Rectal smooth muscle tissue (tissue), 1 donor: Measurements from ENCODE around the gene CCDC148.
"Not testable (repeated sequence)": the region's sequence is repeated elsewhere in the genome, so short reads cannot be mapped to it uniquely, and the experiment has no call there.

ENCODE experiments used
- H3K27ac ChIP-seq: one replicate; pipeline ENCODE4 v1.7.0; 2013; ENCODE audit warnings: low read depth, low read length, inconsistent platforms
- H3K27me3 ChIP-seq: one replicate; pipeline ENCODE4 v1.7.0; 2013; ENCODE audit warnings: low read length; ENCODE audit not compliant: control insufficient read depth, insufficient read depth
- H3K36me3 ChIP-seq: one replicate; pipeline ENCODE4 v1.7.0; 2013; ENCODE audit warnings: low read length; ENCODE audit not compliant: control insufficient read depth, insufficient read depth
- H3K4me1 ChIP-seq: one replicate; pipeline ENCODE4 v1.7.0; 2013; ENCODE audit warnings: low read length; ENCODE audit not compliant: control insufficient read depth, insufficient read depth
- H3K4me3 ChIP-seq: one replicate; pipeline ENCODE4 v1.7.0; 2013; ENCODE audit warnings: low read length
- H3K9ac ChIP-seq: one replicate; pipeline ENCODE4 v1.7.0; 2013; ENCODE audit warnings: low read length

The CCDC148 gene

DNA sequence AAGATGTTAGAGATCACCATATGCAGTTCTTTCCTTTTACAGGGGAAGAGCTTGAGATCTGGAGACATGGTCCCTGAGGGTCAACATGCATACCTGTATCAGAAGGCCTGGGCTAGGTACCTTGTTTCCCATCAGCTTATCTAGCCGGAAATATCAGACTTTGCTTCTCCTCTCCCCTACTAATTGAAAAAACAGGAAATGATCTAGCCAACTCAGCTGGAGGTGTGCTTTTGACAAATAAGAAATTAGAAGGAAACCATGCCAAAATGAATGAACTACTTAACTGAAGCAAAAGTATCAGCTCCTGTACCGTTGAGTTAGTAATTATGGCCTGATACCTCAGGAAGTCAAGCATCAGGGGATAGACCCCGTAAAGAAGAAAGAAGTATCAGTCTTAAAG lies 20.6 kb upstream of the CCDC148 start:
- Histone ChIP-seq H3K27ac (no peak overlapping the region), H3K9ac (no peak overlapping the region), H3K4me3 (no peak overlapping the region), H3K4me1 (peaks cover 3% of the 10 kb centered on the region), H3K27me3 (no peaks in the 10 kb centered on the region), H3K36me3 (no peaks in the 10 kb centered on the region)

DNA sequence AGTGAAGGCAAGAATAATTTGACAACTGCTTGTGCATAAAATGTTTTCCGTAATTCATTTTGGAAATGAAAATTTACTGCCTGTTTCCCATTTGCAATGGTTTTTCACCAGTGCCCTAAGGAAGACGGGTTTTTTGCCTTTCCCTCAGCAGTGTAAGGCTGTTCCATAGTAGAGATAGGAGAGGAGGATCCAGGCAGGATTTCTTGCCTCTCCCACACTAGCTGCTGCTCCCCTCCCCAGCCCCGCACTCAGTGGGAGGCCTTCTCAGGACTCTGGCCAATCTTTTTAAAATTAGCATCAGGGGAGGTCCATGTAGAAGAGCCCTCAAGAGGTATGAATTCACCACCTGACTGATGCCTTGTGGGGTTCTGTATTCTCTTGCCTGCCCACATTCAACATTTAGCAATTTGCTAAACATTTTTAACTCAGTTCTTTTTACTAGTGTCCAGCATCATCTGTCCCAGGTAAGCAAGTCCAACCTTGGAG lies 18.0 kb upstream of the CCDC148 start:
- H3K36me3 ChIP-seq, H3K4me3 ChIP-seq, H3K27me3 ChIP-seq, H3K4me1 ChIP-seq, H3K27ac ChIP-seq, H3K9ac ChIP-seq: not testable (repeated sequence)

DNA sequence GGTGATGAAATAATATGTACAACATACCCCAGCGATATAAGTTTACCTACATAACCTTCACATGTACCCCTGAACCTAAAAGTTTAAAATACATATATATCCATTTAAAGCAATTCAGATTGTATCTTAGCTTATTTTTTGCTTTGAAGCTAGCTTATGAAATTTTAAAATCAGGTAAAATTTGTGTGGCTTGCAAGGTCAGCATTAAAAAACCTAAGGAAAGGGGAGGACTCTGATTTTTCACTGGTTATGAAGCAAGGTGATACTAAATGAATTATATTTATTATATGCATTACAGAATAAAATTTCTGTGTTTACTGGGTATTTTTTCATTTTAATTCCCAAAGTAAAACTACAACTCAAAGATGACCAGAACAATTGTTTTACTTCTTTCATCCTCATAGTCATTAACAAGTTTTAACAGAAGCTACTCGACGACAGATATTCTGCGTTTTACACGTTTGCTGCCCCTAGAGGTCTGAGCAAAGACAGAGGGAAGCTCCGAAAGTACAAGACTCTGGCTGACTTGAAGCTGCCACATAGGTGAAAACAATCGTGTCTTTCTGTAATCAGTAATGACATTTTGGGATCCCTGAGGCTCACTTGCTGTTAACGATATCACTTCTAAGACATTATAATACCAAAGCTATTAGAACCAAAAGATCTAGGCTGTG lies 17.3 kb upstream of the CCDC148 start:
- Histone ChIP-seq H3K9ac (no peak overlapping the region), H3K36me3 (no peaks in the 10 kb centered on the region), H3K4me3 (no peak overlapping the region), H3K4me1 (peaks cover 3% of the 10 kb centered on the region), H3K27ac (no peak overlapping the region), H3K27me3 (no peaks in the 10 kb centered on the region)

DNA sequence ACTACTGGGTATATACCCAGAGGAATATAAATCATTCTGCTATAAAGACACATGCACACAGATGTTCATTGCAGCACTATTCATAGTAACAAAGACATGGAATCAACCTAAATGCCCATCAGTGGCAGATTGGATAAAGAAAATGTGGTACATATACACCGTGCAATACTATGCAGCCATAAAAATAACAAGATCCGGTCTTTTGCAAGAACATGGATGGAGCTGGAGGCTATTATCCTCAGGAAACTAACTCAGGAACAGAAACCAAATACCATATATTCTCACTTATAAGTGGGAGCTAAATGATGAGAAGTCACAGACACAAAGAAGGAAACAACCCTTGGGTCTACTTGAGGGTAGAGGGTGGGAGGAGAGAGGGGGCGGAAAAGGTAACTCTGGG lies 16.7 kb upstream of the CCDC148 start:
- not testable (repeated sequence) for H3K4me3 ChIP-seq, H3K36me3 ChIP-seq, H3K9ac ChIP-seq, H3K4me1 ChIP-seq, H3K27me3 ChIP-seq, H3K27ac ChIP-seq

DNA sequence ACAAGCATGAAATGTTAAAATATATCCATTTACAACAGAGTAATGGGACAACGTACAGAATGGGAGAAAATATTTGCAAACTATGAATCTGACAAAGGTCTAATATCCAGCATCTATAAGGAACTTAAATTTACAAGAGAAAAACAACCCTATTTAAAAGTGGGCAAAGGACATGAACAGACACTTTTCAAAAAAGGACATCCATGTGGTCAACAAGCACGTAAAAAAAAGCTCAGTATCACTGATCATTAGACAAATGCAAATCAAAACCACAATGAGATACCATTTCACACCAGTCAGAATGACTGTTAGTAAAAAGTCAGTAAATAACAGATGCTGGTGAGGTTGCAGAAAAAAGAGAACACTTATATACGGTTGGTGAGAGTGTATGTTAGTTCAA lies 16.3 kb upstream of the CCDC148 start:
- not testable (repeated sequence) for H3K27ac ChIP-seq, H3K4me1 ChIP-seq, H3K9ac ChIP-seq, H3K27me3 ChIP-seq, H3K4me3 ChIP-seq, H3K36me3 ChIP-seq

DNA sequence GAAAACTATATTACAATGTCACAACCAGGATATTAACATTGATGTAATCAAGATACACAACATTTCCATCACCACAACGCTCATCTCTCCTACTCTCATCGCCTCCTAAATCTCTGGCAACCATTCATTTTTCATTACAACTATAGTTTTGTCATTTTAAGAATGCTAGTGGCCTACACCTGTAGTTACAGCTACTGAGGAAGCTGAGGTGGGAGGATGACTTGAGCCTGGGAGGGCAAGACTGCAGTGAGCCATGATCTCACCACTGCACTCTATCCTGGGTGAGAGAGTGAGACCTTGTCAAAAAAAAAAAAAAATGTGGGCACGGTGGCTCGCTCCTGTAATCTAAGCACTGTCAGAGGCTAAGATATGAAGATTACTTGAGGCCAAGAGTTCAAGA lies 10.7 kb upstream of the CCDC148 start:
- Histone ChIP-seq H3K4me1 (no peaks in the 10 kb centered on the region), H3K27ac (no peak overlapping the region), H3K9ac (no peak overlapping the region), H3K27me3 (no peaks in the 10 kb centered on the region), H3K4me3 (no peak overlapping the region), H3K36me3 (no peaks in the 10 kb centered on the region)

DNA sequence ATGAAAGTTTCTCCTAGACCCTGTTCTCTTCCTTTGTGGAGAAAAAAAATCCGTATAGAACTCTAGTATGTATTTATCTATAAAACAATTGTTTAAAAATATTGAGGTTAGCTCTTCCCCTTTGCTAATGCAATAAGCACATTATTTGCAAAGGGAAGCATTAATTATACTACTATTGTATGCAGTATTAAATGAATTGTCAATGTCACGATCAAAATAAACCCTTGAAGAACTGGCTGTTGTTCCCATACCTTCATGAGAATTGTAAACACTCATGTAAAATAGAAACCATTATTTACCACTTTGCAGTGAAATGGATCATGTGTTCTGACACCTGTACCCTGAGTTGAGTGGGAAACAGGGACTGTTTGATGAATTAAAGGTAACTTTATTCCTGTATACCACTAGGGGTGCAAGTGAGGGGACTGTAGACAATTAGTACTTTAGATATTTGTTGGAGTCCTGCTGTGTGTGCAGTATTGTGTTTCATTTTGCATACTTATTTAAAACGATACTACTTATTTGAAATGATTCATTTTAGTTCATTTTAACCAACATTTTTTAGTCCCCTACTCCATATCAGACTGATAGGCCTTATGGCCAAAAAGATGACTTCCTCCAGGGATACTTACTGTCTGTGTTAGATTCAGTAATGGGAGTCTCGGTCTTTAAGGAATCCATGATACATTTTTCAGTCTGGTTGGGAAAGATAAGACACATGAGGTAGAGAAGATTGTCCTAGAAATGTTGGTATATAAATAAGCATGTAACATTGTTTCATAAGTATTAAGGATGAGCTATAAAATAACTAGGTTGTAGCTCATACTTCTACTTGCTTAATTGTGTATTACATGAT lies 8.1 kb upstream of the CCDC148 start:
- Histone ChIP-seq H3K4me1 (no peaks in the 10 kb centered on the region), H3K27ac (no peak overlapping the region), H3K4me3 (no peak overlapping the region), H3K36me3 (no peaks in the 10 kb centered on the region), H3K9ac (no peak overlapping the region), H3K27me3 (no peaks in the 10 kb centered on the region)

DNA sequence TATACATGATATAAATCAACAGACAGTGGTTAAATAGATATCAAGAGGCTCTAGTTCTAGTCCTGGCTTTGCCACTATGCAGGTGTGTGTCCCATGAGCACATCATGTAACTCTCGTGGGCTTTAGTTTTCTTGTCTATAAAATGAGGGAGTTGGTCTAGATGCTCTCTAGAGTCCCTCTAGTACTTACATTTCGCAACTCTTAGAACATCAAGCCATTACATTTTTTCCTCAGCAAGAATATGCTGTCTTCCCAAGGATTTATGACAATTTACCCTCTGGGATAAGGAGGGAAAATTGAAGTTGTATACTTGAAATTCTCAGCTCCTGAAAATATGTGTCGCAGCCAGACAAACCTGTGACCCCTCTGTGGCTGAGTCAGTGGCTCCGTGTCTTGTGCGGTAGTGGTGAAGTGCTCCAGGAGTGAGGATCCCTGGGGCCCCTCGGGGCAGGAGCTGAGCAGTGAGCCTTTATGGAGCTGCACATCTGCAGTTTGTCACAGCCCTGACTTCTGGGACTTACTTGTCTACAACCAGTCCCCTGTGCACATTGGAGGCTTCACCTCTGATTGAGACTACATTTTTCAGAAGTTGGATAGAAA lies 7.0 kb upstream of the CCDC148 start:
- H3K9ac ChIP-seq = no peak overlapping the region
- no peak overlapping the region for H3K4me3 ChIP-seq
- H3K4me1 ChIP-seq = no peaks in the 10 kb centered on the region
- no peaks in the 10 kb centered on the region for H3K36me3 ChIP-seq
- H3K27ac ChIP-seq = no peak overlapping the region
- H3K27me3 ChIP-seq = no peaks in the 10 kb centered on the region

DNA sequence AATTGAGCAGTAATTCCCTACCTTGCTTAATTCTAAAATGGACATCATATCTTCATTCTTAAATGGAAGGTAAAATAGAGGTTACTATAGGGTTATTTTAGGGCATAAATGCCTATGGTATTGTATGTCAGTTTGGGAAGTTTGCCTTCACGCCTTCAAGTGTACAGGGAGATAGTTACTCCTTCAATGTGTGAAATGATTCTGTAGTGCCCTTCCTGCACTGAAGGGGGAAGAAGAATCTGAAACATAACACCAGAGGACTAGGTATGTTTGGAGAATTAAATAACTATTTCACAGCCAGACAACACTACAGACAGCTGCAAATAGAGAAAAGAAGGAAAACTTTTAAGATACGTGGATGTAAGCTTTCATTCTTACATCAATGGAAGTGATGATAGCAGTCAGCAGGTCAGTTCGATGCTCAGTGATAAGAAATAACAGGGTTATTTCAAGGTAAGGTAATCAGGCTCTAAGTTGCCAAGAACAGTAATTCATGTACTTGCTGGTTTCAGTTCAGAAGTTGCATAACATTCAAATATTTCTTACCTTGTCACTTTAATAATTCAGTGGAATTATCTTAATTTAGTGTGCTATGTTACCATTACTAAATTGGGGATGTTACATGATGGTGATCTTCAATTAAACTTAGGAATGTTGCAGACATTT lies 4.2 kb upstream of the CCDC148 start:
- H3K4me1 ChIP-seq = no peaks in the 10 kb centered on the region
- no peaks in the 10 kb centered on the region for H3K36me3 ChIP-seq
- no peak overlapping the region for H3K9ac ChIP-seq
- no peaks in the 10 kb centered on the region for H3K27me3 ChIP-seq
- H3K4me3 ChIP-seq = no peak overlapping the region
- no peak overlapping the region for H3K27ac ChIP-seq

DNA sequence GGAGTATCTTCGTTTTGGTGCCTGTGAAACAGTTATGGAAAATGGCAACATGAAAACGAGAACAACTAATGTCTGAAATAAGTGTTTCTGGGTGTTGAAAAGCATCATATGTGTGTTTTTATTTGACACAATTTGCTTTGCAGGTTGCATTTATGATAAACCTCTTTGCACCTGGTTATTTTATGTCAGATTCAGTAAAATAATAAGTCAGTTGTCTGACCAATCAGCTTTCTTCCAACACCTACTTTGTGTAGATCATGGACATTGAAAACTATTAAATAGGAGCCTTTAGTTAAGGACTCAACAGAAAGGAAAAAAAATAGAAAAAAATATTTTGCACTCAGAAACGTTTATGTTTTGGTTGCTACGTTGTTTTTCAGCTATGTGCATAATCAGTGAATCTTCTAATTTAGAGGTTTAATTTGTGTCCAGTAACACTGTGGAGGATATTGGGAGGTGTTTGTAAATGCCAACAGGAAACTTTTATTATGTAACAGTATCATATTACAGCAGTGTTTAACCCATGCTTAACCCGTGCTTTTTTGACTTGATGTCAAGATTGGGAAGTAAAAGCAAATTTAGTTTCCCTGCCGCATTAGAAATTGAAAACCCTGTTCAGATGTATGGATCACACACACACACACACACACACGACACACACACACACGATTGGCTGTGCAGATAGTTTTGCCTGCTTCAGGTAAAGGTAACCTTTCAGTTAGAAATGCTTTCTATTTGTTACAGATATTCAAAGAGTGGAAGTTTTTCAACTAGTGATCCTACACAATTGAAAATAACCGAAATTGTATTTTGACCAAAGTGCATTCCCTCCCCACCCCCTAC lies 2.8 kb upstream of the CCDC148 start:
- Histone ChIP-seq H3K36me3 (no peaks in the 10 kb centered on the region), H3K27me3 (no peaks in the 10 kb centered on the region), H3K4me1 (no peaks in the 10 kb centered on the region), H3K27ac (no peak overlapping the region), H3K9ac (no peak overlapping the region), H3K4me3 (no peak overlapping the region)

DNA sequence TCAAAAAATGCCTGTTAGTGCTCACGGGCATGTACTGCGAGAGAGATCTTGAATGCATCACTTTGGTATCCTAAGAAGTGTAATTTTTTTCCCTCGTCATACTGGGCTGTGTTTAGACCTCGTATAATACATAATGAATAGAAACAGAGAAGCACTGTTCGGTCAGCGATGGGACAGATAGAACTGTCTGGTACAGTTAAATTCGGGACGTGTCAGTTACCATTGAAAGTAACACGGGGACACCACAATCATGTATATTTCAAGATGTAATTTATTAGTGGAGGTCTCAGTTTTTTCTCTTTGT lies 2.0 kb upstream of the CCDC148 start:
- Histone ChIP-seq H3K27ac (no peak overlapping the region), H3K27me3 (no peaks in the 10 kb centered on the region)

More for the DNA sequence above, 2.0 kb upstream of the CCDC148 start:
- no peaks in the 10 kb centered on the region for H3K4me1 ChIP-seq
- peak overlapping the region; percentile 95 for H3K4me3 ChIP-seq
- H3K36me3 ChIP-seq = no peaks in the 10 kb centered on the region
- H3K9ac ChIP-seq = no peak overlapping the region
